HEK293T (cell line): Measurements from ENCODE around the gene BFSP1.

Experiments
- CTCF ChIA-PET: fragments of 350-600 bp; formaldehyde crosslinking; extraction: SDS; loops from one replicate; lab custom pipeline; 2021; ENCODE audit warnings: antibody characterized with exemption, inconsistent platforms; lab: Yijun Ruan, JAX
- POLR2A ChIA-PET: fragments of 350-600 bp; formaldehyde crosslinking; extraction: SDS; loops from one replicate; lab custom pipeline; 2020; ENCODE audit warnings: antibody characterized with exemption, inconsistent platforms; lab: Yijun Ruan, JAX
- DNase-seq: peaks from one replicate; pipeline ENCODE4 v3.0.0; 2012; ENCODE audit warnings: mixed read lengths; ENCODE audit errors: extremely low spot score
- ARNT ChIP-seq: fragments of 450-650 bp; IDR thresholded peaks from 2 replicates; pipeline ENCODE4 v1.6.1; 2017; ENCODE audit warnings: mild to moderate bottlenecking
- BHLHE40 ChIP-seq: fragments of 450-650 bp; IDR thresholded peaks from 2 replicates; pipeline ENCODE4 v1.6.1; 2016; ENCODE audit warnings: mild to moderate bottlenecking, moderate library complexity, borderline replicate concordance
- CTBP1 ChIP-seq: fragments of 450-650 bp; IDR thresholded peaks from 2 replicates; pipeline ENCODE4 v1.6.1; 2016; ENCODE audit warnings: borderline replicate concordance
- ELF4 ChIP-seq: fragments of 450-650 bp; IDR thresholded peaks from 2 replicates; pipeline ENCODE4 v1.6.1; 2017; ENCODE audit warnings: antibody characterized with exemption
- FOXA1 ChIP-seq: fragments of 450-650 bp; IDR thresholded peaks from 2 replicates; pipeline ENCODE4 v1.6.1; 2016; ENCODE audit warnings: mild to moderate bottlenecking
- FOXK2 ChIP-seq: fragments of 450-650 bp; IDR thresholded peaks from 2 replicates; pipeline ENCODE4 v1.6.1; 2016; ENCODE audit warnings: mild to moderate bottlenecking
- FOXM1 ChIP-seq: fragments of 450-650 bp; IDR thresholded peaks from 2 replicates; pipeline ENCODE4 v1.6.1; 2017; ENCODE audit warnings: mild to moderate bottlenecking, borderline replicate concordance
- HDGF ChIP-seq: fragments of 450-650 bp; IDR thresholded peaks from 2 replicates; pipeline ENCODE4 v1.6.1; 2017; ENCODE audit warnings: antibody characterized with exemption, borderline replicate concordance
- L3MBTL2 ChIP-seq: fragments of 450-650 bp; conservative IDR thresholded peaks from 2 replicates; pipeline ENCODE4 v1.6.1; 2016; ENCODE audit warnings: mild to moderate bottlenecking
- LEF1 ChIP-seq: fragments of 450-650 bp; IDR thresholded peaks from 2 replicates; pipeline ENCODE4 v1.6.1; 2017; ENCODE audit warnings: mild to moderate bottlenecking, borderline replicate concordance
- NFRKB ChIP-seq: fragments of 450-650 bp; IDR thresholded peaks from 2 replicates; pipeline ENCODE4 v1.6.1; 2016; ENCODE audit warnings: mild to moderate bottlenecking, moderate library complexity
- SP1 ChIP-seq: fragments of 450-650 bp; IDR thresholded peaks from 2 replicates; pipeline ENCODE4 v1.6.1; 2017
- SUZ12 ChIP-seq: fragments of 450-650 bp; IDR thresholded peaks from 2 replicates; pipeline ENCODE4 v1.6.1; 2016; ENCODE audit warnings: mild to moderate bottlenecking
- TARDBP ChIP-seq: fragments of 450-650 bp; IDR thresholded peaks from 2 replicates; pipeline ENCODE4 v1.6.1; 2016
- ZNF384 ChIP-seq: fragments of 450-650 bp; IDR thresholded peaks from 2 replicates; pipeline ENCODE4 v1.6.1; 2016
- TF ChIP-seq, protein P1 (sequence below): fragments of 450-650 bp; IDR thresholded peaks from 2 replicates; pipeline ENCODE4 v1.6.1; 2016

BFSP1 gene

DNA sequence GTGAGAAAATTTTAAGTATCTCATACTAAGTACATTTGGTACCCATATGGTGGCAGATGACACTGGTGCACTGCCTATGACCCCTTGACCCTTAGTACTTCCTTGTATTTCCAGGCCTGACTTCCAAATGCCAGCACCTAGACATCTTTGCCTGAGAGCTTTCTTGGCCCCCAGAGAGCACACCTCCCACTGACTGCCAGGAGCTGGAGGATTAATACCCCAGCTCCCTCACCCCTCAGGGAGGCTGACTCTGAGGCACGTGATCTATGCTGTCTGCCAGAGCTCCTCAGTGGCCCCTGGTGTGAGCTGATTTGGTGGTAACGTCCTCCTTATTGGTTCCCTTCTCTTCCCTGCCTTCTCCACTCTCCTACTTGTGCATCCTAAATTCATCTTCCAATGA lies 38.0 kb downstream of the BFSP1 start:
- TF ChIP-seq CTBP1 (no peak), FOXK2 (no peak), FOXM1 (no peak), TARDBP (no peak), HDGF (no peak), SP1 (no peak), SUZ12 (no peak), ZNF384 (no peak), BHLHE40 (no peak), LEF1 (no peak), FOXA1 (no peak), ELF4 (no peak), ARNT (no peak), L3MBTL2 (no peak), NFRKB (no peak)
- TF ChIP-seq, protein P1, sequence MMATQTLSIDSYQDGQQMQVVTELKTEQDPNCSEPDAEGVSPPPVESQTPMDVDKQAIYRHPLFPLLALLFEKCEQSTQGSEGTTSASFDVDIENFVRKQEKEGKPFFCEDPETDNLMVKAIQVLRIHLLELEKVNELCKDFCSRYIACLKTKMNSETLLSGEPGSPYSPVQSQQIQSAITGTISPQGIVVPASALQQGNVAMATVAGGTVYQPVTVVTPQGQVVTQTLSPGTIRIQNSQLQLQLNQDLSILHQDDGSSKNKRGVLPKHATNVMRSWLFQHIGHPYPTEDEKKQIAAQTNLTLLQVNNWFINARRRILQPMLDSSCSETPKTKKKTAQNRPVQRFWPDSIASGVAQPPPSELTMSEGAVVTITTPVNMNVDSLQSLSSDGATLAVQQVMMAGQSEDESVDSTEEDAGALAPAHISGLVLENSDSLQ, result no peak
- DNase-seq, result no peak
- CTCF ChIA-PET, result interaction anchor here (0.6 kb wide), 1 partner anchor 77 kb away, joined by 3 read pairs; the partner anchor contains the start of gene DSTN
- POLR2A ChIA-PET, result no interaction called here

DNA sequence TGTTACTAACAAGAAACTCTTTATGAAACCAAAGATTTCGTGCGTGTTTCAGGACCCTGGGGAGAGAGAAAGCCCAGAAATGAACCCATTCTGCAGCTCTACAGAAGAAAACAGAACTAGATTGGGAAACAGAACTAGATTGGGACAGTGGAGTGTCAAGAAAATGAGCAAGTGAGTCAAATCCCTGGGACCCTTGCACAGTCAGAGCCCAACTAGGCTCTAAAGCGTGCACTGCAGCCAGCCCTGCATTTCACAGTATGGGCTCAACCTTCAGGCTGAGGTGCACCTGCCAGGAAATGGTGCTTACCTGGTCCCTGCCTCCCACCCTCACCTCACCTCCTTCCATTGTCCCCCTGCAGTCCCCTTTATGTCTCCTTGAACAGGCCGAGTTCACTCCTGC lies 39.7 kb downstream of the BFSP1 start:
- TF ChIP-seq SP1 (no peak), FOXA1 (no peak), HDGF (no peak)
- ChIA-PET POLR2A (no interaction called here), CTCF (no interaction called here)

DNA sequence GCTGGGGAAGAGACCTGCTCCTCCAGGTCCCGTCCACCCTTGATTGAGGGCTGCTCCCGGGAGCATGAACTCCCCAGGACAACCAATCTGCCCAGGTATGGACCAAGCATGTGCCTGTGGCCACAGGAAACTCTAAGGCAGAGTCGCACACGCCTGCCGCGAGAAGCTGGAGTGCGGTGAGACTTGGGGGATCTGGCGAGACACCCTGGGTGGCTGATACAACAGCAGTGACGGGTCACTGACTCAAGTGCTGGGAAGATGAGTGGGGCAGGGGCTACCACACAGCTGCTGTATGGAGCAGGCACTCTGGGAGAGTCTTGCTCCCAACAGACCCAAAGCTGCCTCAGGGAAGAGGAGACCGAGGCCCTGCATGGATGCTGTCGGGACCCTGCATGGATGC lies 40.1 kb downstream of the BFSP1 start:
- ChIA-PET POLR2A (no interaction called here), CTCF (no interaction called here)
- TF ChIP-seq FOXA1 (no peak), NFRKB (no peak), FOXM1 (no peak), ARNT (no peak), L3MBTL2 (no peak), BHLHE40 (no peak)
- DNase-seq, result no peak

More for the DNA sequence above, 39.7 kb downstream of the BFSP1 start:
- no peak for DNase-seq

DNA sequence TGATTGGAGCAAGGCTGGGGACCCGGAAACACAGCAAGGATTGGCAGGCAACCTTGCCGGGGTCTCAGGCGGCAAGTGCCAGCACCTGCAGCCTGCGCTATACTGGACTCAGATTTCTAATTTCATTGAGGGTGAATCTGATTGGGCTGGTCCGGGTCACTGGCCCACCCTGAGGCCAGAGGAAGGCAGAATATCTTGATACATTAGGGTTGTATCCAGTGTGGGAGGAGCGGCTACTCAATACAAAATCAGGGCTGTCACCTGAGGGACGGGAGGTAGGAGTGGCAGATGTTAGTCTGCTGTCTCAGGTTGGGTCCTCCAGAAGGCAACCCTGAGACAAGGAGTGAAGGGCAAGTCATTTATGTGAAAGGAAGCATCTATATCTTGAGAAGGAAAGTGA lies 40.7 kb downstream of the BFSP1 start:
- no peak for DNase-seq
- TF ChIP-seq CTBP1 (no peak), ELF4 (no peak), LEF1 (no peak), ARNT (no peak), FOXA1 (no peak), SP1 (no peak), L3MBTL2 (no peak), NFRKB (no peak), FOXM1 (no peak), HDGF (no peak), TARDBP (no peak), FOXK2 (no peak), BHLHE40 (no peak), SUZ12 (no peak), ZNF384 (no peak)
- TF ChIP-seq, protein P1, result no peak
- CTCF ChIA-PET, result no interaction called here
- POLR2A ChIA-PET, result no interaction called here

DNA sequence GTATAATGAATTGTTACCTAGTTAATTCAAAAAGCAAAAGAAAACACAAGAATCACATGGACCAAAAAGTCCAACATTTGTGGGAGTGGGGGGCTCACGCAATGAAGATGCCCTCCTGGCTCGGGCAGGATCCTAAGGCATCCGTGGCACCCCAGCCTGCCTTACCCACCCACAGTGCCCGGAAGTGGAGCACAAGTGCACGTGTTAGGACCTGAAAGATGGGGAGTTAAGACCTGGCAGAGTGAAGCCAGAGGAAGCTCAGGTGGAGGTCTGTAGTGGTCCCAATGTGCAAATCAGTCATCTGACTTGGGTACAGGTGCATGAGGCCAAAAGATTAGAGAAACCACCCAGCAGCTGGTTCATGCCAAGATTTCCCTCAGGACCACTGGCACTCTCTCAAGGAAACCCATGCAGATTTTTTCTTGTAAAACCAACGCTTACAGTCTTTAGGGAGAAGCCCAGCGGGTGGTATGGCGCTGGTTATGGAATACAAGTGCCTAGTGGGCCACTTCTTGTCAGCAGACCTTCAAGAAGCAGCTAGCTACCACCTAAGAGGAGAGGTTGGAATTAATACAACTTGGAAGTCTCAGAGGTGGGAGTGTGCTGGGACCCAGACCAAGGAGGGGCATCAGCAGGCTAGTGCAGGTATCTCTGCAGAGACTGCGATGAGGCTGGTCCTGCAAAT lies 42.1 kb downstream of the BFSP1 start:
- CTCF ChIA-PET, result no interaction called here

DNA sequence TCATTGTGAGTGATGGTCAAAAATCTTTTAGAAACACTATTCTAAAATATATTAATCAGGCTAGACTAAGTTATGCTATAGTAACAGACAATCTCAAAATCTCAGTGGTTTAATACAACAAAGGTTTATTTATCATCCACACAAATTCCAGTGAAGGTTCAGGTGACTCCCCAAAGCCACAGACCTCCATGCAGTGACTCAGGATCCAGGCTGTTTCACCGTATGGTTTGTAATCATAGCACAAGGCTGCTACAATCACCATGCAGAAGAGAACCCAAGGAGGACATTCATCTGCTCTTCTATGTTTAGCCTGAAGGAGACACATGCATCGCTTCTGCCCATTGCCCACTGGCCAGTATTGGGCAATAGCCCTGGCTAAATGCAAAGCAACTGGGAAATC lies 46.2 kb downstream of the BFSP1 start:
- CTCF ChIA-PET, result no interaction called here
- no peak for TF ChIP-seq FOXK2
- TF ChIP-seq TARDBP, result no peak
- TF ChIP-seq SUZ12, result no peak
- no peak for TF ChIP-seq NFRKB
- no peak for TF ChIP-seq HDGF
- TF ChIP-seq, protein P1, result no peak
- DNase-seq, result no peak
- POLR2A ChIA-PET, result no interaction called here

More for the DNA sequence above, 42.1 kb downstream of the BFSP1 start:
- POLR2A ChIA-PET, result no interaction called here
- no peak for DNase-seq
- TF ChIP-seq TARDBP (no peak), L3MBTL2 (no peak), FOXA1 (no peak)

DNA sequence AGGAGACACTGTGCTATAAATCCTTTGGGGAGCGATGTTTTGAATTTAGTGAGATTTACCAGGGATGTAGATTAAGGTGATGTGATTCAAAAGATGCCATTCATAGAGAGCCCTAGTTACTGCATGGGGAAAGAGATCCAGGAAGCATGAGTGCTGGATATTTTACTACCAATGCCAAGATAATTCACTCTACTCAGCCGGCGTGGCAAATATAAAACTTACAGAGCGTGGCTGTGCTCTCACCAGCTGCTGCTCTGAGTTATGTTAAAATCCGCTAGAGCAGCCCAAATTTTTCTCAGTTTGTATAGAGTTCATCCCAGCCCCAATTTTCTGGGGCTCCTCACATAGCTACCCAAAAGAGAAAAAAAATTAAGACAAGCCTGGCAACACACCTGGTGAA lies 48.6 kb downstream of the BFSP1 start:
- ChIA-PET POLR2A (no interaction called here), CTCF (no interaction called here)
- no peak for DNase-seq
- TF ChIP-seq FOXK2 (no peak), SP1 (no peak), FOXA1 (no peak), L3MBTL2 (no peak)
